ENCODE data around the gene MRPL10.

DNA sequence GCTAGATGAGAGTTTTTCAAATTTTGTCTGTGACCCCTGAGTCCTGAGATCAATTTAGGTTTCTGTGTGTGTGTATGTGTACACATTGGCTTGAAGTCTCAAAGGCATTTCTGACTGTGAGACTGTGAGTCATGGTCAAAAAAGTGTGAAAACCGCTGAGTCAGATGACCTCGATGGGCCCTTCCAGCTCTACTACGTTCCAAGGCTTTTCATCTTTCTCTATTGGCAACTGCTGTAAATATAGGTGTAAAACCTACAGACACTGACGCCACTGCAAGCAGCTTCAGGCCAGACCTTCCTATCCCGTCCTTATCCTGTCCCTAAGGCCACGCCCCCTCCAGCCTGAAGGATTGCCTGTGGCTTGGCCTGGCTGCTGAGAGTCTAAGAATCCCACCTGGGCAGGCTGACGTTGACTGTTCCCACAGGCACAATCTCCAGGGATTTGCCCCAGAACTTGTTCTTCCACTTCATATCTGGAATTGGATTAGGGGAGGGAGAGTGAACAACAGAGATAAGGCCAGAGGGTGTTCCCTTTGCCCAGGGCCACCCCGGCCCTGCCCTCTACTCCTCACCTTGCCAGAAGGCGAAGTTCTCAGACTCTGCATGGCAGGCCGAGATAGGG, 21.0 kb downstream of the MRPL10 start:
- TF ChIP-seq CTCF (IDR thresholded peaks at IDR 0.05) (no peak), POLR2A (IDR thresholded peaks at IDR 0.05) (no peak)

All from breast epithelium (tissue), 3 donors.